Left kidney (tissue), 2 donors: Measurements from ENCODE around the gene RTL1. TPM values are rescaled to one million over a fixed set of nuclear protein-coding genes. Genes with fewer than 3 reads are reported as not detected.

ENCODE experiments used
- DNase-seq: peaks from one replicate; pipeline ENCODE4 v3.0.0-alpha.2; 2013
- polyA plus RNA-seq: library from polyadenylated mRNA; unstranded; fragments of 120-200 nt; gene quantifications from one replicate; pipeline ENCODE4 v1.2.1, GENCODE V29; 2013; ENCODE audit not compliant: insufficient read length

RTL1 gene
- polyA plus RNA-seq, 1 donor = 0.10 TPM

GRCh38 chr14:100851586-100851916 is 52.0 kb downstream of the RTL1 start:
- DNase-seq = no peak

GRCh38 chr14:100850841-100851585 is 52.5 kb downstream of the RTL1 start:
- no peak for DNase-seq

GRCh38 chr14:100849115-100849781 is 54.3 kb downstream of the RTL1 start:
- no peak for DNase-seq

- no peak for DNase-seq
These were observed 57.1 kb downstream of the RTL1 start for GRCh38 chr14:100846309-100846859.

- DNase-seq = no peak
These were observed 58.2 kb downstream of the RTL1 start for GRCh38 chr14:100845341-100845740.

GRCh38 chr14:100844846-100845245 is 58.7 kb downstream of the RTL1 start:
- no peak for DNase-seq

- DNase-seq = no peak
These were observed 59.1 kb downstream of the RTL1 start for GRCh38 chr14:100844421-100844820.

GRCh38 chr14:100844082-100844408 is 59.5 kb downstream of the RTL1 start:
- DNase-seq = no peak

GRCh38 chr14:100842799-100843198 is 60.7 kb downstream of the RTL1 start:
- DNase-seq = no peak

- DNase-seq = no peak
These were observed 61.6 kb downstream of the RTL1 start for GRCh38 chr14:100841761-100842403.

GRCh38 chr14:100841066-100841760 is 62.3 kb downstream of the RTL1 start:
- no peak for DNase-seq

GRCh38 chr14:100840286-100841065 is 63.0 kb downstream of the RTL1 start:
- no peak for DNase-seq

- DNase-seq = no peak
These were observed 63.8 kb downstream of the RTL1 start for GRCh38 chr14:100839681-100840111.

GRCh38 chr14:100839315-100839585 is 64.3 kb downstream of the RTL1 start:
- DNase-seq = no peak

GRCh38 chr14:100838493-100839314 is 64.8 kb downstream of the RTL1 start:
- no peak for DNase-seq

- DNase-seq = no peak
These were observed 65.6 kb downstream of the RTL1 start for GRCh38 chr14:100837805-100838350.

GRCh38 chr14:100836941-100837804 is 66.3 kb downstream of the RTL1 start:
- no peak for DNase-seq

GRCh38 chr14:100836311-100836805 is 67.2 kb downstream of the RTL1 start:
- DNase-seq = no peak

- DNase-seq = no peak
These were observed 67.8 kb downstream of the RTL1 start for GRCh38 chr14:100835548-100836310.
